GM23248 (cell line): ENCODE measurements around the gene ANKLE2.

Experiments used
- EZH2 ChIP-seq: fragments of 200-600 bp; sonication (generic); IDR thresholded peaks from 2 replicates; pipeline ENCODE4 v1.6.1; 2018; ENCODE audit warnings: antibody characterized with exemption, mild to moderate bottlenecking; ENCODE audit not compliant: insufficient read depth, poor library complexity, severe bottlenecking
- EZH2phosphoT487 ChIP-seq: fragments of 200-600 bp; sonication (generic); IDR thresholded peaks from 2 replicates; pipeline ENCODE4 v1.6.1; 2018; ENCODE audit warnings: antibody characterized with exemption, moderate library complexity, mild to moderate bottlenecking, low read depth; ENCODE audit not compliant: insufficient read depth

- no peak for TF ChIP-seq EZH2
- no peak for TF ChIP-seq EZH2phosphoT487
These were observed 9.7 kb upstream of the ANKLE2 start for GRCh38 chr12:132771126-132771838.
